Amniotic stem cell (primary cell): Measurements from ENCODE around the gene HSD17B11.
A peak's percentile ranks its signal among the peaks of the same experiment; 100 is the strongest.
"Not testable (repeated sequence)": the region's sequence is repeated elsewhere in the genome, so short reads cannot be mapped to it uniquely, and the experiment has no call there.

Source experiments
- DNase-seq: peaks from one replicate; lab custom pipeline; 2025; lab: John Stamatoyannopoulos, UW

Gene HSD17B11

GRCh38 chr4:87405211-87405820, 14.3 kb upstream of the HSD17B11 start:
- DNase-seq = no peak

DNA sequence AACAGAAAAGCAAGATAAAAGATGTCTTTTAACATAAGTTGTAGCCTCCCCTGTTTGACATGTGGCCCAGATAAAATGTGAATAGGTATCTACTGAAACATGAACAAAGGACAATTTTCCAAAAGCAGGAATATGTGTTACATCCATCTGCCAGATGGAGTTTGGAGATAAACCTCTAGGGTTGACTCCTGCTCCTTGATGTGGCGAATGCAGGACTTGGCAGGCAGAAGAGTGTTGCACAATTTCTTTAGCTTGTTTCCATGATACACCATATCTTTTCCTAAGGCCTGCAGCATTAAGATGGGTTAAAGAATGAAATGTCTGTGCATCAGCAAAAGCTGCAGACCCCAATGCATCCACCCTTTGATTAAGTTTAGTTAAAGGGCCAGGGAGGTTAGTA, 12.7 kb upstream of the HSD17B11 start:
- not testable (repeated sequence) for DNase-seq

DNA sequence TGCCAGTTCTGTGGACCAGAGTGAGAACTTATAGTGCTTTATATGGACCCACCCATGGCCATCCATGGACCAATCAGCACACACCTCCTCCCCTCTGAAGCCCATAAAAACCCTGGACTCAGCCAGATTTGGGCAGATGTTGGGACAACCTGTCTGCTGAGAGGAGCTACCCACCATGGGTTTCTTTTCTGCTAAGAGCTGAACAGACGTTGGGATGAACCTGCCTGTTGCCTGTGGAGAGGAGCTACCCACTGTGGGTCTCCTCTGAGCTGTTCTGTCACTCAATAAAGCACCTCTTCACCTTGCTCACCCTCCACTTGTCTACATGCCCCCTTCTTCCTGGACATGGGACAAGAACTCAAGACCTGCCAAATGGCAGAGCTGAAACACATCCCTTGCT, 9.0 kb upstream of the HSD17B11 start:
- no peak for DNase-seq

DNA sequence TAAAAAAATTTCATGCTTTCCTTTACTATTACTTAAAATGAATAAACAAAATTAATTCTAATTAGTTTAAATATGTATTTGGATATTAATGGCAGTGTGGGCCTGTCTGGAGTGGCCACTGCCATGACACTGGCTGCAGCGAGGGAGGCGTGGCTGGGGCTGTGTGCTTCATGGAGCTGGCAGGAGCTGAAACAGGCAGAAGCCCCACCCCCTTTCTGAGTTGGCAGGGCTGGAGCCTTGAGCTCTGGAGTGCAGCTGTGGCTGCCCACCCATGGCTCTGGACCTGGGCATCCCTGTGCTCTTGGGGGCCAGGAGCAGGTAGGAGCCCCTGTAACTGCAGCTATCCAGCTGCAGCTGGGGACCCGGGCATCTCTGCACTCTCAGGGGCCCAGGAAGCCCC, 8.2 kb upstream of the HSD17B11 start:
- no peak for DNase-seq

DNA sequence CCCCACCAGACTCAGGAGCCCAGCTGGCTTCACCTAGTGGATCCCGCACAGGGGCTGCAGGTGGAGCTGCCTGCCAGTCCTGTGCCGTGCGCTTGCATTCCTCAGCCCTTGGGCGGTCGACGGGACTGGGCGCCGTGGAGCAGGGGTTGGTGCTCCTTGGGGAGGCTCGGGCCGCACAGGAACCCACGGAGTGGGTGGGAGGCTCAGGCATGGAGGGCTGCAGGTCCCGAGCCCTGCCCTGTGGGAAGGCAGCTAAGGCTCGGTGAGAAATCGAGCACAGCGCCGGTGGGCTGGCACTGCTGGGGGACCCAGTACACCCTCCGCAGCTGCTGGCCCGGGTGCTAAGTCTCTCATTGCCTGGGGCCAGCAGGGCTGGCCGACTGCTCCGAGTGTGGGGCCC, 4.9 kb upstream of the HSD17B11 start:
- DNase-seq = not testable (repeated sequence)

GRCh38 chr4:87395073-87395472, 4.1 kb upstream of the HSD17B11 start:
- DNase-seq = not testable (repeated sequence)

- no peak for DNase-seq
Measured at GRCh38 chr4:87392183-87392582, 1.2 kb upstream of the HSD17B11 start.

DNA sequence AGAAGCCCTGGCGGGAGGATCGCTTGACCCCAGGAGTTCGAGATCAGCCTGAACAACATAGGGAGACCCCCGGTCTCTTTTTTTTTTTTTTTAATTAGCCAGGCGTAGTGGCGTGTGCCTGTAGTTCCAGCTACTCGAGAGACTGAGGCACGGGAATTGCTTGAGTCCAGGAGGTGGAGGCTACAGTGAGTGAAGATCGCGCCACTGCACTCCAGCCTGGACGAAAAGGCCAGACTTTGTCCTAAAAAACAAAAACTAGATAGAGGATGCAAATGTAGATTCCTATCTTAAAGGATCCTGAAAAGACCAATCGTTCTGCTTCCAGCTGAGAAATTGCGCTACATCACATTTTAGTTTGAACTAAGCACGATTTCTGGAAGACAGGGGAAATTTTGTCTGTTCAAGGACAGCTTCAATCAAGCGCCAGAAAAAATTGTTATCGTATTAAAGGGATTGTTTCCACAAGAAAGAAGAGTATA, 627 bp upstream of the HSD17B11 start:
- no peak for DNase-seq

- no peak for DNase-seq
Measured at GRCh38 chr4:87390551-87390890, 467 bp downstream of the HSD17B11 start.

- not testable (repeated sequence) for DNase-seq
Measured at GRCh38 chr4:87390055-87390454, 933 bp downstream of the HSD17B11 start.

DNA sequence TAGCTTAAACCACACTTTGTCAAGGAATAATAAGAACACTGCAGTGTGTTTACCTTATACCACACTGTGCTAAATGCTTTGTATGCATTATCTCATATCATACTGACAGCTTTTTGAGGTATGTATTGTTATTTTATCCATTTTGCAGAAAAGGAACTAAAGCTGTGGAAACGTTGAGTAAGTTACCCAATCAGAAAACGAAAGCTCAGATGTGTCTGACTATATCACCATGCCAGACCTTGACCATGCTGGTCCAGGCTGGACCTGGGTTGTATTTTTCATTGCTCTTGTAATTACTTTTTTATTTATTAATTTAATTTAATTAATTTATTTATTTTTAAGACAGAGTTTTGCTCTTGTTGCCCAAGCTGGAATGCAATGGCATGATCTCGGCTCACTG, 2.1 kb downstream of the HSD17B11 start:
- DNase-seq = no peak

DNA sequence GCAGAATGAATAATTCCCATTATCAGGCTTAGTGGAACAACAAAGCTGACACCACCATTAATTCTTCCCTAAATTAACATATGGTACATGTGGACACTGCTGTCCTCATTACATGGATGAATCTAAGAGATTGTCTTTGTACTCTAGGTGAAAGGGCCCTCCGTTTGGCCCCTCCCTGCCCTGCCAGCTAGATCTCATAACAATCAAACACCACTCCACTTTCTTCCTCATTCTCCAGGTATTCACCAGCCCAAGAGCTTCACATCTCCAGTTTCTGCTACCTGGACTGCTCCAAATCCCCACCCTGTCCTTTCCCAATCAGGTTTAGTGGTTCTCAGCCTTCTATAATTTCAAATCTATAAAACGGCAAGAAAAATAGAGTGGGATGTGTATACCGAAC, 3.8 kb downstream of the HSD17B11 start:
- DNase-seq = no peak

- not testable (repeated sequence) for DNase-seq
Measured at GRCh38 chr4:87384466-87385132, 6.4 kb downstream of the HSD17B11 start.

DNA sequence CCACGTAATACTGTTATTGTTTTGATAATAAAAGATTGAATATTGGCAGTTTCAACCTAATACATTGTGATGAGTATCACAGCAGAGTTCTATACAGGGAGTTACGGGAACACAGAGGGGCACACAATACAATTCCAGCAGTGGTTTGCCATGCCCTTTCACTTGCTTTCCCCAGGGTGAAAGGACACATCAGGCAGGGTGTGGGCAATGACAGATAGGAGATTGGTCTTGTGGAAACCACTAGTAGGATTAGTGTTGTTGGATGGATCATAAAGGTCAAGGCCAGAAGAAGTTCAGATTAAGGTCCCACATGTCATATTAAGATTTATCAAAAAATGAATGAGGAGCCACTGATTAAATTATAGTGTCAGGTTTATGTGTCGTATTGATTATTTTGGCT, 8.1 kb downstream of the HSD17B11 start:
- no peak for DNase-seq

- no peak for DNase-seq
Measured at GRCh38 chr4:87382116-87382515, 8.9 kb downstream of the HSD17B11 start.

- no peak for DNase-seq
Measured at GRCh38 chr4:87377816-87378215, 13.2 kb downstream of the HSD17B11 start.

DNA sequence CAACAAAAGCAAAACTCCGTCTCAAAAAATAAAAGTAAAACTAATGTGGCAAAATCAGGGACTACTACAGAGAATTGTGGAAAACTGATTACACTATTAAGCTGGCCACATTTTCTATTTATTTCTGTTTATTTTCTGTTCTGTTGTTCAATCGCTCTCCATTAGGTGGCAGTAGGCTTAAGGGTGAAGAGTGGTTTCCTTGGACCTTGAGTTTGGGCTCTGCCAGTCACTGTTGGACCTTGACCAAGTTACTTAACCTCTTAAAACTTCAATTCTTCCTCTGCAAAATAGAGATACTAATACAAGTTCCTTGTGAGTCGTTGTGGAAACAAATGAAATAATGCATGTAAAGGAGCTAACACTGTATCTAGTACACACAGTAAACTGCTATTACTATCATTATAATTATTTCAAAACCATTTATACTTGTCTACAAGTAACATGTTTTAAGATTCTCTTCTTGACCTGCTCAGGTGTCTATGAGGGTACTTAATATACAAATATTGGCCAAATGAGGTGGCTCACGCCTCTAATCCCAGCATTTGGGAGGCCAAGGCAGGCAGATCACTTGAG, 15.2 kb downstream of the HSD17B11 start:
- DNase-seq = peak; percentile 22

DNA sequence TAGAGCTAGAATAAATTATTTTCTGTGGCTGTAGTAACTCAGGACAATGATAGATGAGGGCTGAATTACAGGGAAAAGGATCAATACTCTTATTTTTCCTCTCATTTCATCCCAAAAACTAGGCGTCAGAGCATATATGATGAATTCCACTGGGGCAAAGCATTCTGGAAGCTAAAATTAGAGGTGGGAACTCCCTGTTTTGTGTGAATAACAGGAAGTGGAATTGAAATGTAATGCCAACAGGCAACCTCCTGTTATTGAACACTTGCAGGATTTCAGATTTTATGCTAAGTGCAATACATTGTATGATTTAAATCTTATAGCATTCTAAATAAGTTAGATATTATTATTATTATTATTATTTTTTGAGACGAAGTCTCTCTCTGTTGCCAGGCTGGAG, 20.9 kb downstream of the HSD17B11 start:
- no peak for DNase-seq

GRCh38 chr4:87366521-87367162, 24.3 kb downstream of the HSD17B11 start:
- DNase-seq = no peak

DNA sequence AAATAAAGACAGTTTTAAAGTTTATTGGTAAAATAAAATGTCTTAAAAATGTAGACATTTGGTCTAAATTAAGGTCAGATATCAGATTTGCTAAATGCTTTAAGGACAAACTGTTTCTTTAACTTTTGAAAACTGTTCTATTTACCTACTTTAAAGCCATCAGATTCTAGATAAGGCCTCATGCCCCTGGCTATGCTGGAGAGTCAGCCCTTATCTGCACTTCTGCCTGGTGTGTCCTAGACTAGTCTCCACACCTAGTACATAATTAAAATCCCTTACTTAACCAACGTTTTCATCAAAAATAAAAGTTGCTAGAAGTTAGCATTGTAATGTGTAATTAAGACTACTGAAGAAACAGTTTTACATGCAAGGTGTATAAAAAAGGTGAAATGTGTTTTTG, 25.6 kb downstream of the HSD17B11 start:
- no peak for DNase-seq

- DNase-seq = no peak
Measured at GRCh38 chr4:87363552-87363951, 27.4 kb downstream of the HSD17B11 start.

DNA sequence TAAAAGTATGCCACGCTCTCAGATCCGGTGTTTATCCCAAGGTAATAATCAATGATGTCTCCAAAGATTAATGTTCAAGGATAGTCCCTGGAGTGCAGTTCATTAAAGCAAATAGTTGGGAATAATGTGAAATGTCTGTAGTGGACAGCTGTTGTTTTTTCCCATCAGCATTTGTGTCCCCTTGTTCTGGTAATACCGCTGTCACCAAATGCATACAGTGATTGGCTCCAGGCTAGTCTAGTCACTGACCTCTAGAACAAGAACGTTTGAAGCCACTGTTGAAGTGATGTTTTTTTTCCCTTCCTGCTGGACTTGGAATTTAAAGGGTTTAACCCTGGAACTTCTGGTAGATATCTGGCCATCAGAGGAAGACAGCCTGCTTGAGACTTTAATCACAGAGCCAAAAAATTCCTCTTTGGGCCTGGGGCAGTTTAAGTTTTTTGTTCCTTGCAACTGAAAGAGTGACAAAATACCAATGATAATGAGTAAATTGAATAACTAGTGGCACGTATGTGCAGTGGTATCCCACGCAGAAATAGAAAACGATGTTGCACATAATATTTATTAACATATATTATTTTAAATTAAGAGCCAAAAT, 30.6 kb downstream of the HSD17B11 start:
- DNase-seq = no peak

DNA sequence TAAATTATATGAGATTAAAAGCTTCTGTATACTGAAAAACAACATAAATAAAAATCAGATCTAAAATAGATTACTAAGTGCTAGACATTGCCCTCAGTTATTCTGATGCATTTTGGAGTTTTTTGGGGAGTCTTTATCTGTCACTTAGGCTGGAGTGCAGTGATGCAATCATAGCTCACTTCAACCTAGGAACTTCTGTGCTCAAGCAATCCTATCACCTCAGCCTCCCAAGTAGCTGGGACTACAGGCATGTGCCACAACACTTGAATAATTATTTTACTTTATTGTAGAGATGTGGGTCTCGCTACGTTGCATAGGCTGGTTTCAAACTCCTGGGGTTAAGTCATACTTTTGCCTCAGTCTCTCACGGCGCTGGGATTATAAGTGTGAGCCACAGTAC, 31.7 kb downstream of the HSD17B11 start:
- DNase-seq = no peak
